Fibroblast of peridontal ligament (primary cell): Measurements from ENCODE around the gene BSX.

Experiments
- DNase-seq: peaks from one replicate; pipeline ENCODE4 v3.0.0-alpha.2; 2010; ENCODE audit errors: extremely low read depth

Gene BSX

DNA sequence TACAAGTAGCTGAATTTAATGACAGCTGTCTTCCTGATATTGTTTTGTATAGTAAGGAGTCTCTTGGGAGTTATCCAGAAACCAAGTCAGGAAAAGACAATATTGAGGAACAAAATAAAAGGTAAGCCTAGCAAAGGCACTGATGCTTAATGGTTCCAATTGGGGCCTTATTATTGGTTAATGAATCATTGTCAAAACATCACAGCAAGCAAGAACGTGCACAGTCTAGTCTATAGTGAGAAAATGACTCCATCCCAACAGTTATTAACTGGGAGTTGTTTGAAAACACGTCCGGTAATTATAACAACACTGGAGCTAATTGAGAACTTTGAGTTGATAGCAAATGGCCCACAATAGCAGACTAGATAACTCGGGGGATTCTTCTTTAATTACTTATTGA lies 17.7 kb downstream of the BSX start:
- DNase-seq = no peak

DNA sequence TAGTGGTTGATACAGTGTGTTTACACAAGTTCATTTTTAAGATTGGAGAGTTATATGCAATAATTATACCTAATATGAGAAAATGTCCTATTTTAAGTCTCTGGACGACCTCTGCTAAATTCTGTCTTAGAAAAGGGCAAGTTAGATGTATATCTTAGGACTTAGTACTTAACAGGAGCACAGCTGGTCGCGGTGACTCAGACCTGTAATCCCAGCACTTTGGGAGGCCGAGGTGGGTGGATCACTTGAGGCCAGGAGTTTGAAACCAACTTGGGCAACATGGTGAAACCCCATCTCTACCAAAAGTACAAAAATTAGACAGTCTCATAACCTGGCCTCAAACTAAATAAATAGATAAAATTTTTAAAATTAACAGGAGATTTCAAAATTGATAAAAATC lies 27.2 kb downstream of the BSX start:
- DNase-seq = no peak

DNA sequence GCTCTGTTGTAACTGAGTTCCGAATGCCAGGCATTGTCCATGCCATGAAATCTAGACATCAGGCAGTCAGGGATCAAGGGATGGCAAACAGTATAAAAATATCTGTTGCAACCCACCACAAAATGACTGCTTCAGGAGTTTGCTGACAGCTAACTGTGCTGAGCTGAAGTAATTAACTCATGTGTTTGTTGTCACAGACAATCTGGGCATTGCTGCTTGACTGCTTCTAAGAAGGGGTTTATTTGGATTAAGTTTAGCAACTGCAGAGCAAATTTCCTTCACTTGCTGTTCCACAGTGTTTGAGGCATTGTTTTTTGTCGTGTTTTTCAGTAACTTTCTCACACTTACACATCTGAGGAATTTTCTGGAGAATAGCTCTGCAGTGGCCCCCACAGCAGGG lies 30.4 kb downstream of the BSX start:
- no peak for DNase-seq

DNA sequence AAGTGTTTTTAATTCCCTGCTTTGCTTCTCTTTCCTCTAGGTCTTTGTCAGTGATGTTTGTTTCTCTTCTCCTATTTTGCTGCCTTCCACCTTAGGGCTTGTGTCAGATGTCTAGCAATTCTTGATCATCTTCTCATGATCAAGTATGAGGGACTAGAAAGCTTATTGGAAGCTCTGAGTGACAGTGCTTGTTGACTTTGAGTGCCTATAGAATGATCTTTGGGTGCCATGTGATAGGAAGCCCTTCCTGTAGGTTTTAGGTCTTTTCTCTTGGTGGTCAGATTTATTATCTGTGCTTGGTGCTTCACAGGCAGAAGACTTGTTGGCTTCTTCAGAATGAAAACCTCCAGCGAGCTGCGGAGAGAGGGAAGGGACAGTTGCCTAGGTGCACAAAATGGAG lies 43.1 kb downstream of the BSX start:
- no peak for DNase-seq

DNA sequence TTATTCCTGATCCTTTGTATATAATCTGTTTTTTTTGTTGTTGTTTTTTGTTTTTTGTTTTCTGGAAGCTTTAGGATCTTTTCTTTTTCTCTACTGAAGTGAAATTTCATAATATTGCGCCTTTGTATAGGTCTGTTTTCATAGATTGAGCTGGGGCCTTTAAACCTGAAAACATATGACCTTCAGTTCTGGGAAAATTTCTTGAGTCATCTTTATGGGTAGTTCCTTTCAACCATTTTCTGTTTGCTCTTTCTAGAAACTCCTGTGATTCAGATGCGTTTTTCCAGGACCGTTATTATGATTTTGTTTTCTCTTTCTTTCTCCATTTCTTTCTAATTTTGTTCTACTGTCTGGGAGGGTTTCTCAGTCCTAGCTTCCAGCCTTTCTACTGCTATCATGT lies 43.7 kb downstream of the BSX start:
- no peak for DNase-seq

DNA sequence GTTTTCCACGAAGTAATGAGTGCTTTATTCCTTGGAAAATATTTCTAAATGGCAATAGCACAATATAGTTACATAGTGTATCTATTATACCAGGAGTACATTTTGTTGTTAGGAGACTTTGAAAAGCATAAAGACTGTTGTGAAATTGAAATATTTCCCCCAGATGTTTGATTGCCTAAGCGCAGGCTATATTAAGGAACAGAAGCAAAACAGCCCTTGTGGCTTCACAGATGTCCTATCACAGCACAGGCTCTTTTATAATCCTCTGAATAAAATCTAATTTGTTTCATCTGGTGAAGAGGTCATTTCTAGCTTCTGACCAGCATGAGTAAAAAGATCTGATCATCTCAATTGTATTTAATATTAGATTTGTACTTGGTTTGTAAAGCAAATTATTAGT lies 48.2 kb downstream of the BSX start:
- DNase-seq = no peak

DNA sequence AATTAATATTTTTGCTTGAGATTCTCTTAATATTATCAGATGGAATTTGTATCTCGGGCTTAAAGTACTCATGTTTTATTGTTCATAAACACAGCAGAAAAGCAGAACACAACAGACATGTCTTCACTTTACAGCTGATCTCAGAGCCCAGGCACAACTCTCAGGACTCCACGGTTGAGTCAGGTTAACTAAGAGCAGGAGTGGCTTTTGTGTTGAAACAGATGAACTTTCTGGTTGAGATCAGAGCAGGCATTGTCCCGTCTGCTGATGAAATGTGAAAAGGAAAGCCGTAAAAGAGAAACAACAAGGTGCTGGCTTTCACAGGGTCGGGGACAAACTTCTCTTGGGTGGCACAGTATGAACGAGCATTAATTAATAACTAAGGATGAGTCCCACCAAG lies 50.1 kb downstream of the BSX start:
- DNase-seq = no peak
